Right cardiac atrium (tissue), 5 donors: ENCODE data around the gene GPR89A. TPM values are rescaled to one million over a fixed set of nuclear protein-coding genes. Genes with fewer than 3 reads are reported as not detected.

Experiments used
- ATAC-seq, 2 donors: fragments of 200-7000 bp; cut with Tn5 transposase; one replicate each; pipeline versions ENCODE4 v1.8.0 to v1.9.1; 2020; ENCODE audit warnings: moderate library complexity in 2 of 2, mild to moderate bottlenecking in 1 of 2
- DNase-seq, 3 donors: peaks; one replicate each; pipeline ENCODE4 v3.0.0-alpha.2; 2020
- H3K27ac ChIP-seq: one replicate; pipeline ENCODE4 v1.5.1; 2013; ENCODE audit warnings: mild to moderate bottlenecking, low read length, control low read depth, moderate library complexity
- H3K27me3 ChIP-seq: one replicate; pipeline ENCODE4 v1.6.1; 2013; ENCODE audit not compliant: control insufficient read depth, insufficient read depth
- H3K4me1 ChIP-seq: one replicate; pipeline ENCODE4 v1.6.1; 2013; ENCODE audit warnings: low read length; ENCODE audit not compliant: control insufficient read depth, insufficient read depth
- H3K4me3 ChIP-seq: one replicate; pipeline ENCODE4 v1.5.1; 2013; ENCODE audit warnings: low read length, control low read depth
- H3K9me3 ChIP-seq: one replicate; pipeline ENCODE4 v1.6.1; 2013; ENCODE audit warnings: low read length; ENCODE audit not compliant: control insufficient read depth
- WGBS: extraction: QIAGEN DNeasy Blood & Tissue Kit; methylation state at CpG from one replicate; pipeline ENCODE4 v1.1.7; 2013; 5-methylcytosine and 5-hydroxymethylcytosine counted together
- intact Hi-C, 4 donors: fragments of 100-400 bp; cut with DNase I; formaldehyde crosslinking; loops; one replicate each; pipeline versions ENCODE4 v1.11.0 to v1.14.0; 2022 to 2023
- polyA plus RNA-seq: library from polyadenylated mRNA; stranded (reverse); fragments of 200-250 nt; gene quantifications from one replicate; pipeline ENCODE4 v1.2.3, GENCODE V29; 2013
- total RNA-seq, 4 donors: library from RNA; stranded (reverse); fragmentation: NEBNext Ultra II Directional; extraction: Animal tissue kit (Norgen Biotek cat#: 25700); gene quantifications; one replicate each; pipeline ENCODE4 v1.2.1, GENCODE V29; 2021
- donor health status: healthy with polysubstance abuse.
- donor health status: DM: no; HTN: yes; CAD: no.
- donor health status: DM: no; HTN: no; CAD: no.
- donor health status: DM: no; HTN: yes; CAD: no; lungs with severe emphysema.
- donor health status: DM: yes; HTN: yes; CAD: no.

Gene GPR89A
- total and polyA plus RNA-seq, 5 donors = 8.9 to 19.2 (median 12.1) TPM

DNA sequence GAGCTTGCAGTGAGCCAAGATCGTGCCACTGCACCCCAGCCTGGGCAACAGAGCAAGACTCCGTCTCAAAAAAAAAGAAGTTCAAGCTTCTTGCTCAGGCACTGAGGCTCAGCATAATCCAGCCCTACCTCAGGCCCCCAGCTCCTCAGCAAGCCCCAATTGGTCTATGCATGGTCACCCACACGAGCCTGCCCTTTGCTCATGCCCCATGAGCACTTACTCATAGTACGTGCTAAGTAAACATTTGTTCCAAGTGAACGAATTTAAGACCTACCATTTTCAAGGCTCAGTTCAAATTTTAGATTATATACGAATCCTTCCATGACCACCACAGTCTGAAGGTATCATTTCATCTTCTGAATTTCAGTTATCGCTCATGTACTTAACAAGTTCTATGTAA, 95.0 kb downstream of the GPR89A start:
- intact Hi-C loops = no loop called here
- WGBS = 92% methylated on average over 7 of the region's 7 CpGs
- H3K4me1 ChIP-seq = no peaks in the 10 kb centered on the region
- DNase-seq (no peak), ATAC-seq (no peak)
- no peak overlapping the region for H3K27ac ChIP-seq
- no peaks in the 10 kb centered on the region for H3K9me3 ChIP-seq
- H3K4me3 ChIP-seq = no peak overlapping the region
- no peaks in the 10 kb centered on the region for H3K27me3 ChIP-seq

DNA sequence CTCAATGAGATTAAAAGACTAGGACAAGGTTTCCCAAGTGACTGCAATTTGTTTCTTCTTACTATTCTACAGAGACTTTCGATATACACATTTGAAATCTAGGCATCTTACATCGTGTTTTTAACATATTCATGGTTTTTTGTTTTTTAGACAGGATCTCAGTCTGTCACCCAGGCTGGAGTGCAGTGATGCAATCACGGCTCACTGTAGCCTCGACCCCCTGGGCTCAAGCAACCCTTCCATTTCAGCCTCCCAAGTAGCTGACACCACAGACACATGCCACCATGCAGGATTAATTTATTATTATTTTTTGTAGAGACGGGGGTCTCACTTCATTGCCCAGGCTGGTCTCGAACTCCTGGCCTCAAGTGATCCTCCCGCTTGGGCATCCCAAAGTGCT, 97.8 kb downstream of the GPR89A start:
- H3K27me3 ChIP-seq = no peaks in the 10 kb centered on the region
- no peaks in the 10 kb centered on the region for H3K4me1 ChIP-seq
- intact Hi-C loops = no loop called here
- no peak for DNase-seq
- 88% methylated on average over 7 of the region's 7 CpGs for WGBS
- no peaks in the 10 kb centered on the region for H3K9me3 ChIP-seq
- no peak overlapping the region for H3K4me3 ChIP-seq
- H3K27ac ChIP-seq = no peak overlapping the region
- no peak for ATAC-seq

DNA sequence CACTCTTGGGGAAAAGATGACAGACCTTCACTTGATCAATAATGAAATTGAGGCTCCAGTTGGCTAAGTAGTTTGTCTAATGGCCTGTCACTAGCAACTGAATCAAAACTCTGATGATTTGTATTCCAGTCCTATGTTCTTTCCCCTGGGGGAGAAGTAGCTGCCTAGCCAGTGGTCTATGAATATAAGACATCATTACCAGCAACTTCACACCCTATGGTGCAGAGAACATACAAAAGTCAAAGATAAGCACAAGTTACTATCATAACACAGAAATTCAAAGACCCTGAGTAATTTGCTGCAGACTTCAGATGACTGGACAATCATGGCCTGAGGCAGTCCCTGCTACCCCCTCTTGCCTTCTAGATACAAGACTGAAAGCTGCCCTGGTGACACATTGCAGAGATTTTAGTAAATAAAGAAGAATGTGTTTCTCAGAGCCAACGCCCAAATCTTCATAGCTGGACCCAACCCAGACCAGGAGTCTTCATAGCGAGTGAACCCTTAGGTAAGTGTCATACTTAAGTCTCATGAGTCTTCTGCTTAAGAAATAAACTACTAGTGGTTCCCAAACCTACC, 98.4 kb downstream of the GPR89A start:
- H3K27ac ChIP-seq = no peak overlapping the region
- 71% methylated on average over 2 of the region's 2 CpGs for WGBS
- H3K4me1 ChIP-seq = no peaks in the 10 kb centered on the region
- no peak overlapping the region for H3K4me3 ChIP-seq
- intact Hi-C loops = no loop called here
- ATAC-seq = no peak
- no peaks in the 10 kb centered on the region for H3K9me3 ChIP-seq
- H3K27me3 ChIP-seq = no peaks in the 10 kb centered on the region
- no peak for DNase-seq

DNA sequence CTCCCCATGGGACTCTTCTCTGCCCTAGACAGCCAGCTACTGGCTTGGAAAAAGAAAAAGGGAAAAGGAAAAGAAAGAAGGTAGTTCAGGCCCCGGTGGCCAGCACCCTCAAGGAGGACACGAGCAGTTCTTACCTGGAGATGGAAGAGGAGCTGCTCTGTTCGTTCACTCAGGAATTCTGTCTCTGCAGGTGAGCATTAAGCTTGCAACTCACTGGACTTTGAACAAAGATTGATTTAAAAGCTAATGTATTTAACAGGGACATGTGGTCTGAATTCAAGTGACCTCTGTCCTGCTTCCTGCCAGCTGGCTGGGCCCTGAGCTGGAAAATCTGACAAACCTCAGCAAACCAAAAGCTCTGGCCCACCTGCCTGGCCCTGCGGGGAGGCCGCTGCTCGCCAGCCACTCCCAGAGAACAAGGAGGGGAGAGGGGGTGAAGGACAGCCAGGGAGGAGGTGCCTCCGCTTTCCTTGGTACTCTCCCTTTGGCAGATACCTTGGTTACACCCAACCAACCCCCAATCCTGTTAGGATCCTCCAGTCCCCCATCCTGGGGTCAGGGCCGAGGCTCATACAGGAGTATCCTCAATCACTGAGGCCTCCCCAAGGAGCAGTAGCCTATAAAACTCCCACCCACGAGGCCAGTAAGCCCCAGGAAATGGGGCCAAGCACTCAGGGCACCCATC, 99.5 kb downstream of the GPR89A start, which contains the start of gene PDZK1:
TSS of gene PDZK1 (minus strand) at position 186 of the 685 bp plus-strand sequence. CDS start 19,347 bp downstream, outside the sequence.
- DNase-seq = no peak
- WGBS = 80% methylated on average over 9 of the region's 9 CpGs
- H3K4me3 ChIP-seq = no peak within 1 kb of the TSS
- no peak for ATAC-seq
- no peaks in the 10 kb centered on the region for H3K27me3 ChIP-seq
- intact Hi-C loops = no loop called here
- H3K9me3 ChIP-seq = no peaks in the 10 kb centered on the region
- no peak within 1 kb of the TSS for H3K27ac ChIP-seq
- H3K4me1 ChIP-seq = no peaks in the 10 kb centered on the region

DNA sequence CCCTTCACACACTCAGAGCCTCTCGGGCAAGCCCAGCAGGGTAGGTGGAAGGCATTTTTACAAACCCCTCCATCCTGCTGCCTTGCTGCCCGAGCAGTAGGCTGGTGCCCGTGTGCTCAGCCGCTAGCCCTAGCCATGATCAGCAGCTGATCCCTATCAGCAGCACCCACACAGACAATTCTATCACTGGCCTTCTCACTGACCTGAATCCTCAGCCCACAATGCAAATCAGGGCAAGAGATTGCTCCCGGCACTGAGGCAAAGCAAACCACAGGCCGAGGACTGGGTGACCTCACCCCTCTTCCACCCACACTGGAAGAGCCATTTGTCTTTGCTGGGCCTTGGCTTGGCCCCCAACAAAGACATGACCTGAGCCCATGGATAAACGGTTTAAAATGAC, 100.3 kb downstream of the GPR89A start:
- Histone ChIP-seq H3K27ac (no peak overlapping the region), H3K4me1 (no peaks in the 10 kb centered on the region), H3K9me3 (no peaks in the 10 kb centered on the region), H3K4me3 (no peak overlapping the region), H3K27me3 (no peaks in the 10 kb centered on the region)
- DNase-seq (no peak), ATAC-seq (no peak)
- WGBS = 56% methylated on average over 7 of the region's 7 CpGs
- intact Hi-C loops = no loop called here

DNA sequence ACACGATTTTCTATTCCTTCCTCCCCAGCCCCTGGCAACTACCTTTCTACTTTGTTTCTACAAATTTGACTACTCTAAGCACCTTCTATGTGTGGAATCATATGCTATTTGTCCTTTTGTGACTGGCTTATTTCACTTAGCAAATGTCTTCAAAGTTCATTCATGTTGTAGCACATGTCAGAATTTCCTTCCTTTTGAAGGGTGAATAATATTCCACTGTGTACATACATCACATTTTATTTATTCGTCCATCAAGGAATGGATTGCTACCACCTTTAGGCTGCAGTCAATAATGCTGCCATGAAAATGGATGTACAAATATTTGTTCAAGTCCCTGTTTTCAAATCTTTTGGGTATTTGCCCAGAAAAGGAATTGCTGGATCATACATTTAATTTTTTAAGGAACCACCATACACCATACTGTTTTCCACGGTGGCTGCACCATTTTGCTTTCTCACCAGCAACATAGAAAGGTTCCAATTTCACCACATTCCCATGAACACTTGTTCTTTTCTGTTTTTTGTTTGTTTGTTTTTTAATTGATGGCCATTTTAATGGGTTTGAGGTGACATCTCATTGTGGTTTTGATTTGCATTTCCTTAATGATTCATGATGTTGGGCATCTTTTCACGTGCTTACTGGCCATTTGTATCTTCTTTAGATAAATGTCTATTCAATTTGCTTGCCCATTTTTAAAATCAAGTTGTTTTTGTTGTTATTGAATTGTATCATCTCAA, 102.7 kb downstream of the GPR89A start:
- peaks cover 1% of the 10 kb centered on the region for H3K4me1 ChIP-seq
- intact Hi-C loops = no loop called here
- no peak for DNase-seq
- H3K4me3 ChIP-seq = no peak overlapping the region
- WGBS = 86% methylated on average over 4 of the region's 4 CpGs
- H3K27ac ChIP-seq = no peak overlapping the region
- ATAC-seq = no peak
- no peaks in the 10 kb centered on the region for H3K27me3 ChIP-seq
- H3K9me3 ChIP-seq = no peaks in the 10 kb centered on the region

DNA sequence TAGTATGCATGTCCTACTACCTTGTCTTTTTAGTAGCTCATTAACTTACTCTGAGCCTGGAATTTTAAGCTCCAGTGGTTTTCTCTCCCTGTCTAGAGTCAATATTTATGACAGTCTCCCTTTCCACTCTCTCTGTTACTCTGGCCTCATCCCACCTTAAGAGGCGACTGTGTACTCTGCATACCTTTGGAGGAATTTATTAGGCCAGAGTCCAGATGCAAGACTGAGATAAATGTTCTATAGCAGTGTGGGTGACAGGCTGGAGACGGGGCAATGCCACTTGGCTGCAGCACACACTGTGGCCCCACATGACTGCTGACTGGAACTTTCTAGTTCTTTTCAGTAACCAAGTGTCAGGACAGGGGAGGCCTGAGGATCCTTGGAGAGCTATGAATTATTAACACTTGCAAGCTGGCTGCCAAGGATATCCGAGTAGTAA, 103.4 kb downstream of the GPR89A start:
- intact Hi-C loops = no loop called here
- WGBS = 59% methylated on average over 3 of the region's 3 CpGs
- Histone ChIP-seq H3K4me1 (peaks cover 1% of the 10 kb centered on the region), H3K27me3 (no peaks in the 10 kb centered on the region), H3K9me3 (no peaks in the 10 kb centered on the region), H3K27ac (no peak overlapping the region), H3K4me3 (no peak overlapping the region)
- no peak for ATAC-seq
- no peak for DNase-seq

DNA sequence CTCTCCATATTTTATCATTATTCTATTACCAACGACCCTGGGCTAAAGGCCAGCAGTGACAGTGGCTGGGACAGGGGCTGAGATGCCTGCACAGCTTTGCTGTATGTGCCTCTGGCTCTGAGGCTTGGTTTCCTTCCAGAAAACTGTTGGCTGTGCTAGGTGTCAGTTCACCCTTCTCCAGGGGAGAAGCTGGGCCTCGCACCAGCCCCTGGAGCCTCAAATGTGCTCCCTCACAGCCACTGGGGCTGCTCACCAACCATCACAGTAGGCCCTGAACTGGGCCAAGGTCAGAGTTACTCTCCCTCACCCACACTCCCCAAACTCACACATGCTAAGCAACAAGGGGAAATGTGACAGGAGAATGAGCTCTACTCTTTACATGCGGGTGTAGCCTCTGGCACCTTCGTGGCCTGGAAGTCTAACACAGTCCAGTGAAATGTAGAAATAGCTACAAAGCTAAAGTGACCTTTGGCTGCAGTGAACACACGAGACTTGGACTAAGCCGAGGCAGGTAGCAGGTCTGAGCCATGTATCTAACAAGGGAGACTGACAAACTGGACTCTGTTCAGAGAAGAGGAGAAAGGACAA, 106.8 kb downstream of the GPR89A start:
- H3K4me3 ChIP-seq = no peak overlapping the region
- no peaks in the 10 kb centered on the region for H3K9me3 ChIP-seq
- peaks cover 1% of the 10 kb centered on the region for H3K4me1 ChIP-seq
- peak; percentile 45 to 80 (median 69) for DNase-seq
- peak overlapping the region; percentile 82 for H3K27ac ChIP-seq
- WGBS = 45% methylated on average over 6 of the region's 6 CpGs
- intact Hi-C loops = no loop called here
- peak; percentile 88 to 89 for ATAC-seq
- H3K27me3 ChIP-seq = no peaks in the 10 kb centered on the region

DNA sequence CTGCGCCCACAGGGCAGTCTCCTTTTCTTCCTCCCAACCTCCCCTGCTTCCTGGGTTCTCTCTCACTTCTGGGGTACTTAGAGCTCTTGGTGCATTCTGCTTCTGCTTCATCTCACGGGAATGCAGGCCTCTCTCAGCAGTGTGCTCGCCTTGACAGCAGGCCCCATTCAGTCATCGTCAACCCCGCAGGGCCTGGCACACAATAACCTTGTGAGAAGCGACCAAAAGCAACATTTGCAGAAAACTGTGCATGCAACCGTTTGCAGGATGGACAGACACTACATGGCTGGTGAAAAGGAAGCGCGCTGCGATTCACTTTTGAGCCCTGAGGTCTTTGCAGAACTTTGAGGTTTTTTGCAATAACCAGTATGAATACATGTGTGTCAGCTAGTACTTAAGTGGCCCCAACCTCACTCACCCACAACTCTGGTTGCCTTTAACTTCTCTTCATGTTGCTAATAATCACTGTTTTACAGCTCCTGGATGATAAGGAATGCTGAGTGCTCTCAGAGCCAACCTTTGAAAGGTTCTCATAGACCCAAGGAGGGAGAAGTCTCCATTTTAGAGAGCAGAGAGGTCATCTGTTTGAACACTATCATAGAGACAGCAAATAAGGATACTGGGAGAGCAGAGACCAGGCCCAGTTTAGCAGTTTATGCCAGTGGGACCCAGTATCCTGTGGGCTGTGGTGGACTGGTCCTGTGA, 109.0 kb downstream of the GPR89A start:
- Histone ChIP-seq H3K4me1 (peaks cover 1% of the 10 kb centered on the region), H3K27ac (no peak overlapping the region), H3K4me3 (no peak overlapping the region), H3K9me3 (no peaks in the 10 kb centered on the region), H3K27me3 (no peaks in the 10 kb centered on the region)
- DNase-seq = no peak
- no peak for ATAC-seq
- intact Hi-C loops = no loop called here
- 78% methylated on average over 10 of the region's 10 CpGs for WGBS

DNA sequence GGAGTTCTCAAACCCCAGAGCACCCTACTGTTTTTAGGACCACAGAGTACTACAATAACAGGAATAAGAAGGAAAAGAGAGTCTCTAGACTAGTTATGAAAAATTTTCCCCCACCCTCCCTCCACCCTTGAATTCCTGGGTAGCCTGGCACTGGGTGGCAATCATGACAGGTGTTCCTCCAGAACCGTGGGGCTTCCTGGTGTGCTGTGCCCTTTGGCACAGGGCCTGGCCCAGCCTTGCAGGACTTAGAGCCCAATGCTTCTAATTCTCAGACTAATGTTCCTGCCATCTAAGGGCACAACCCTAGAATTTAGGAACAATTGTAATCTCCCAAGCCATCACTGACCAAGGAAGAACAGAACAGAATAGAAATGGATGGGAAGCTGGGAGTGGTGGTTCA, 110.0 kb downstream of the GPR89A start:
- no peak overlapping the region for H3K27ac ChIP-seq
- ATAC-seq (no peak), DNase-seq (no peak)
- 61% methylated on average over 1 of the region's 1 CpG for WGBS
- H3K4me1 ChIP-seq = peaks cover 1% of the 10 kb centered on the region
- no peak overlapping the region for H3K4me3 ChIP-seq
- intact Hi-C loops = no loop called here
- H3K27me3 ChIP-seq = no peaks in the 10 kb centered on the region
- no peaks in the 10 kb centered on the region for H3K9me3 ChIP-seq
